HEK293T (cell line): ENCODE measurements around the gene ATP8A1.
A peak's percentile ranks its signal among the peaks of the same experiment; 100 is the strongest.

ENCODE experiments used
- CTCF ChIA-PET: fragments of 350-600 bp; formaldehyde crosslinking; extraction: SDS; loops from one replicate; lab custom pipeline; 2021; ENCODE audit warnings: antibody characterized with exemption, inconsistent platforms; lab: Yijun Ruan, JAX
- POLR2A ChIA-PET: fragments of 350-600 bp; formaldehyde crosslinking; extraction: SDS; loops from one replicate; lab custom pipeline; 2020; ENCODE audit warnings: antibody characterized with exemption, inconsistent platforms; lab: Yijun Ruan, JAX
- DNase-seq: peaks from one replicate; pipeline ENCODE4 v3.0.0; 2012; ENCODE audit warnings: mixed read lengths; ENCODE audit errors: extremely low spot score
- ARNT ChIP-seq: fragments of 450-650 bp; IDR thresholded peaks from 2 replicates; pipeline ENCODE4 v1.6.1; 2017; ENCODE audit warnings: mild to moderate bottlenecking
- BHLHE40 ChIP-seq: fragments of 450-650 bp; IDR thresholded peaks from 2 replicates; pipeline ENCODE4 v1.6.1; 2016; ENCODE audit warnings: mild to moderate bottlenecking, moderate library complexity, borderline replicate concordance
- CTBP1 ChIP-seq: fragments of 450-650 bp; IDR thresholded peaks from 2 replicates; pipeline ENCODE4 v1.6.1; 2016; ENCODE audit warnings: borderline replicate concordance
- ELF4 ChIP-seq: fragments of 450-650 bp; IDR thresholded peaks from 2 replicates; pipeline ENCODE4 v1.6.1; 2017; ENCODE audit warnings: antibody characterized with exemption
- FOXA1 ChIP-seq: fragments of 450-650 bp; IDR thresholded peaks from 2 replicates; pipeline ENCODE4 v1.6.1; 2016; ENCODE audit warnings: mild to moderate bottlenecking
- FOXK2 ChIP-seq: fragments of 450-650 bp; IDR thresholded peaks from 2 replicates; pipeline ENCODE4 v1.6.1; 2016; ENCODE audit warnings: mild to moderate bottlenecking
- FOXM1 ChIP-seq: fragments of 450-650 bp; IDR thresholded peaks from 2 replicates; pipeline ENCODE4 v1.6.1; 2017; ENCODE audit warnings: mild to moderate bottlenecking, borderline replicate concordance
- HDGF ChIP-seq: fragments of 450-650 bp; IDR thresholded peaks from 2 replicates; pipeline ENCODE4 v1.6.1; 2017; ENCODE audit warnings: antibody characterized with exemption, borderline replicate concordance
- L3MBTL2 ChIP-seq: fragments of 450-650 bp; conservative IDR thresholded peaks from 2 replicates; pipeline ENCODE4 v1.6.1; 2016; ENCODE audit warnings: mild to moderate bottlenecking
- LEF1 ChIP-seq: fragments of 450-650 bp; IDR thresholded peaks from 2 replicates; pipeline ENCODE4 v1.6.1; 2017; ENCODE audit warnings: mild to moderate bottlenecking, borderline replicate concordance
- NFRKB ChIP-seq: fragments of 450-650 bp; IDR thresholded peaks from 2 replicates; pipeline ENCODE4 v1.6.1; 2016; ENCODE audit warnings: mild to moderate bottlenecking, moderate library complexity
- SP1 ChIP-seq: fragments of 450-650 bp; IDR thresholded peaks from 2 replicates; pipeline ENCODE4 v1.6.1; 2017
- SUZ12 ChIP-seq: fragments of 450-650 bp; IDR thresholded peaks from 2 replicates; pipeline ENCODE4 v1.6.1; 2016; ENCODE audit warnings: mild to moderate bottlenecking
- TARDBP ChIP-seq: fragments of 450-650 bp; IDR thresholded peaks from 2 replicates; pipeline ENCODE4 v1.6.1; 2016
- ZNF384 ChIP-seq: fragments of 450-650 bp; IDR thresholded peaks from 2 replicates; pipeline ENCODE4 v1.6.1; 2016
- TF ChIP-seq, protein P1 (sequence below): fragments of 450-650 bp; IDR thresholded peaks from 2 replicates; pipeline ENCODE4 v1.6.1; 2016

ATP8A1 gene

DNA sequence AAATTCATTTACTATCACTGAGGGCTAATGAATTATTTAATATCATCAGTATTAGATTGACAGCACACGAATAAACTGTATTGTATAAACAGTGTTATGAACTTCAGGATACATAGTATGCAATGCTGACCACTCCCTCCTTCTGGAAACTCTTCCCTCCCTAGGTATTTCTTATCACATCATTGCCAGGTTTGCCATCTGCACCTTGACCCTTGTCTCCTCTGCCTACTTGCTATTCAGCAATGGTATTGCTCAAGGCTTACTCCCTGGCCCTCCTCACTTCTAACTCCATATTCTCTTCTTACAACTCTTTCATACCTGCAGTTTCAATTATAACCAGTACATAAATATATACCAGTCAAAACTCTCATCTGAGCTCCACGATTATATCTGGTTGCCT lies 38.9 kb downstream of the ATP8A1 start:
- DNase-seq = no peak
- CTCF ChIA-PET = no interaction called here
- POLR2A ChIA-PET = no interaction called here
- no peak for TF ChIP-seq TARDBP
- TF ChIP-seq CTBP1 = no peak
- no peak for TF ChIP-seq ARNT
- no peak for TF ChIP-seq NFRKB
- no peak for TF ChIP-seq FOXK2
- TF ChIP-seq, protein P1, sequence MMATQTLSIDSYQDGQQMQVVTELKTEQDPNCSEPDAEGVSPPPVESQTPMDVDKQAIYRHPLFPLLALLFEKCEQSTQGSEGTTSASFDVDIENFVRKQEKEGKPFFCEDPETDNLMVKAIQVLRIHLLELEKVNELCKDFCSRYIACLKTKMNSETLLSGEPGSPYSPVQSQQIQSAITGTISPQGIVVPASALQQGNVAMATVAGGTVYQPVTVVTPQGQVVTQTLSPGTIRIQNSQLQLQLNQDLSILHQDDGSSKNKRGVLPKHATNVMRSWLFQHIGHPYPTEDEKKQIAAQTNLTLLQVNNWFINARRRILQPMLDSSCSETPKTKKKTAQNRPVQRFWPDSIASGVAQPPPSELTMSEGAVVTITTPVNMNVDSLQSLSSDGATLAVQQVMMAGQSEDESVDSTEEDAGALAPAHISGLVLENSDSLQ = no peak

DNA sequence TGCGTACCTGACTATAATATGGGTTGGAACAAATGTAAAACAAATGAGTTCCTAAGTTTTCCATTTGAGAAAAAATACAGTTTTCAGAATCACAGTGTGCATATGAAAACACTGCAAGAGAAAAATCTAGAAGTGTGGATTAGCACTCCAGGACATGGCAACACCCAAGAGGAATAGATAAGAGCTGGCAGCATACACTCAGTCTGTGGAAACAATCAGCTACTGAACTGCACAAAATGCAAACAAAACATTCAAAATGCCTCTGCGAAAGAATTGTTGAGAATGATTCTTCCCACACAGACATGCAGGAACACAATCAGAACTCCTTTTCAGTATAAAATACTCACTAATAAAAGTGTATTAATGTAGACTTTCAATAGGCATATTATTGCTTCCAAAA lies 39.9 kb downstream of the ATP8A1 start:
- ChIA-PET POLR2A (interaction anchor here (0.7 kb wide), 1 partner anchor 40 kb away, joined by 3 read pairs; the partner anchor contains the start of gene ATP8A1), CTCF (no interaction called here)
- DNase-seq = no peak
- TF ChIP-seq ELF4 (no peak), HDGF (no peak), SP1 (no peak), ZNF384 (no peak), BHLHE40 (no peak), FOXM1 (no peak), NFRKB (no peak), SUZ12 (no peak), CTBP1 (no peak), TARDBP (no peak), L3MBTL2 (no peak)

DNA sequence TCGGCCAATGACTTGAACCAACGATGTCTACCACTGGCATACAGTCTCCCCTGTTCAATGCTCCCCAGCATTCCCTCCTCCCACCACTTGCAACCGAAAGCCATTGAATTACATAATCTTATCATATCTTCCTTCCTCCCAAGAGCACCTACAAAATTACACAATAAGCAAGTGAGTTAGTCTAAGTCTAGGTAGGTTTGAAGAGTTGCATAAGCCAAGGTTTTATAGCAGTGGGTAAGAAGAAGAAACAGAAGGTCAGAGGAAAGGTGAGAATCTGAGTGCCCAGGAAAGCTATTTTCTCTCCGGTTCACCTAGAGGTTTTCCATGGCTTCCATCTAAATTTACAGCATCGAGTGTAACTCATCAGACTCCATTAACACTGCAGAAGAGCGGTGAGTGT lies 40.3 kb downstream of the ATP8A1 start:
- ChIA-PET POLR2A (no interaction called here), CTCF (no interaction called here)
- no peak for DNase-seq
- no peak for TF ChIP-seq ELF4
- no peak for TF ChIP-seq FOXA1
- no peak for TF ChIP-seq BHLHE40
- TF ChIP-seq NFRKB = no peak

DNA sequence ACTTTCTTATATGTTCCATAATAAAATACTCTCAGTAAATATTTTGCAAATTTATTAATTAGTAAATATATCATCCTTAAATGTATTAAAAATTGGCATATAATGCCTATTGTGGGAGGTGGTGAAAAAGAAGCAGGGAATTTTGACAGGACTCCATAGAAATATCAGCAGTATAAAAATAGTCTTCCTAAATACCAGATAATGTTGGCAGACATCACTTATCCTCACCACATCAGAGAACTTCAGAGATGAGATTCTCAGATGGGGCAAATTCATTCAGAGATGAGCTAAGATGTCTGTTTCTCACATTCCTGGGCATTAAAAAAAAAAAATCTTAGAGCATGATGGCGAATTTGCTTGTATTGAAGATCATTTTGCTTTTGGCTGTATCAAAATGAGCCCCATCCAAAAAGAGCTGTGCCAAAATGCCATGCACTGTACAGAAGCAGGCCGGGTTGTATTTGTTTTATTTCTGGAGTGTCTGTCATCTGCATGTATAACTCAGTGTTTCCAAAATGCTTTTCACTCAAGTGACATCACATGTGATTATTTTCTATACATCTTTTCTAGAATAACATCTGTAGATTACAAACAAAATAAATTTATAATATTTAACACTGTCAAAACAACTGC lies 41.7 kb downstream of the ATP8A1 start:
- POLR2A ChIA-PET = no interaction called here
- no peak for DNase-seq
- TF ChIP-seq NFRKB (no peak), FOXA1 (no peak), SUZ12 (no peak), ARNT (no peak), LEF1 (no peak), ZNF384 (no peak), FOXM1 (no peak), L3MBTL2 (no peak), TARDBP (no peak), BHLHE40 (no peak), SP1 (no peak)
- TF ChIP-seq, protein P1 = no peak
- CTCF ChIA-PET = no interaction called here

DNA sequence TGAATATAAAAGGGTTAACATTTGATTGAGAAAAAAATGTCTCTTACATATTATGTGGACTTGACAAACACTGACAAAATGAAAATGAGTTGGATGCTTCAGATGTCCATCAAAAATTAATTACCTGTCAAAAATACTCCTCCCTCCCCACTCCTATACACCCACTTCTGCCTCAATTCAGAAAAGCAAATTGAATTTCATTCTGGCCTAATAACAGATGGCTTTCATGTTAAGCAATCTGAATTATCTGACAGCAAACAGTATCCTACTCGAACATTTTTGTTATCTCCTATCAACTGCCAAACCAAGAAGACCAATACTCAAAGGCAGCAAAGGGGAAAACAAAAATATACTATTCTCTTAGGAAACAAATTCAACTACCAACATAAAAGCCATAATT lies 44.0 kb downstream of the ATP8A1 start:
- ChIA-PET POLR2A (no interaction called here), CTCF (no interaction called here)
- TF ChIP-seq FOXM1 = no peak
- TF ChIP-seq, protein P1 = no peak
- TF ChIP-seq SUZ12 = no peak
- TF ChIP-seq ZNF384 = no peak
- no peak for TF ChIP-seq FOXA1
- TF ChIP-seq CTBP1 = no peak
- no peak for TF ChIP-seq SP1
- no peak for TF ChIP-seq HDGF
- no peak for TF ChIP-seq LEF1
- TF ChIP-seq NFRKB = no peak
- TF ChIP-seq TARDBP = no peak
- TF ChIP-seq ARNT = no peak
- no peak for TF ChIP-seq BHLHE40
- no peak for TF ChIP-seq FOXK2
- TF ChIP-seq L3MBTL2 = no peak
- no peak for DNase-seq

DNA sequence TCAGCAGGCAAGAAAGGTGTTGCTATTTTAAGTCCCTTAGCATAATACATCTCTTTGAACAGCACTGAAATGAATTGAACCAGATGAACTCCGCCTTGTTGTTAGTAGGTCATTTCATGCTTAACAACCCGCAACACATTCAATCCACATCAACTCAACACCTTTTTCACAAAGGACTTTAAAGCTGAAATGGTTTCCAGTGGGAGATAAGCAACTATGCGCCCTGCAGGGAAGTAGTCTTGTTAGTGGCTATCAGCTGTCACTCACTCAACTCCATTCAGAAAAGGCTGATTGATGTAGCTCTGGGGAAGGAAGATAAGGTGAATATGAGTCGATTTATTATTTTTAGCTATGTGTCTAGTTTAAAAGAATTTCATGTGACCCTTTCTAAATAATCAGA lies 46.0 kb downstream of the ATP8A1 start:
- POLR2A ChIA-PET = no interaction called here
- TF ChIP-seq L3MBTL2 (no peak), FOXM1 (no peak)
- TF ChIP-seq, protein P1 = peak; percentile 22; the same call in 1 of the 2 replicates
- DNase-seq = no peak
- CTCF ChIA-PET = interaction anchor here (0.7 kb wide), 1 partner anchor 18 kb away, joined by 3 read pairs; no protein-coding TSS in a partner anchor
